ENCODE results near the gene KIF5C.

GRCh38 chr2:148968776-148969319 lies 93.8 kb downstream of the KIF5C start:
- TF ChIP-seq POLR2A (IDR thresholded peaks at IDR 0.05) (no peak), EP300 (IDR thresholded peaks at IDR 0.05) (no peak)
- TF ChIP-seq, protein P1, sequence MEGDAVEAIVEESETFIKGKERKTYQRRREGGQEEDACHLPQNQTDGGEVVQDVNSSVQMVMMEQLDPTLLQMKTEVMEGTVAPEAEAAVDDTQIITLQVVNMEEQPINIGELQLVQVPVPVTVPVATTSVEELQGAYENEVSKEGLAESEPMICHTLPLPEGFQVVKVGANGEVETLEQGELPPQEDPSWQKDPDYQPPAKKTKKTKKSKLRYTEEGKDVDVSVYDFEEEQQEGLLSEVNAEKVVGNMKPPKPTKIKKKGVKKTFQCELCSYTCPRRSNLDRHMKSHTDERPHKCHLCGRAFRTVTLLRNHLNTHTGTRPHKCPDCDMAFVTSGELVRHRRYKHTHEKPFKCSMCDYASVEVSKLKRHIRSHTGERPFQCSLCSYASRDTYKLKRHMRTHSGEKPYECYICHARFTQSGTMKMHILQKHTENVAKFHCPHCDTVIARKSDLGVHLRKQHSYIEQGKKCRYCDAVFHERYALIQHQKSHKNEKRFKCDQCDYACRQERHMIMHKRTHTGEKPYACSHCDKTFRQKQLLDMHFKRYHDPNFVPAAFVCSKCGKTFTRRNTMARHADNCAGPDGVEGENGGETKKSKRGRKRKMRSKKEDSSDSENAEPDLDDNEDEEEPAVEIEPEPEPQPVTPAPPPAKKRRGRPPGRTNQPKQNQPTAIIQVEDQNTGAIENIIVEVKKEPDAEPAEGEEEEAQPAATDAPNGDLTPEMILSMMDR (IDR thresholded peaks at IDR 0.05): no peak
